MCF 10A (cell line): ENCODE data around the gene DCST2. TPM values are rescaled to one million over a fixed set of nuclear protein-coding genes. Genes with fewer than 3 reads are reported as not detected.
A peak's percentile ranks its signal among the peaks of the same experiment; 100 is the strongest.

Source experiments
- BruUV-seq: library from RNA; stranded (reverse); fragments of 400-500 nt; replicated peaks from 2 replicates; lab custom pipeline; 2021; lab: Mats Ljungman, UMichigan
- CTCF ChIA-PET: fragments of 300-600 bp; sonication (Branson Sonifier 250); formaldehyde crosslinking; extraction: SDS; loops from one replicate; lab custom pipeline; 2021; ENCODE audit warnings: antibody characterized with exemption, inconsistent platforms; lab: Yijun Ruan, JAX
- POLR2A ChIA-PET: fragments of 300-600, 350-650 bp; sonication (Branson Sonifier 250); formaldehyde crosslinking; extraction: SDS; loops from one replicate; lab custom pipeline; 2020; ENCODE audit warnings: antibody characterized with exemption, inconsistent platforms; lab: Yijun Ruan, JAX
- DNase-seq: peaks from one replicate; pipeline ENCODE4 v3.0.0-alpha.2; 2018; ENCODE audit not compliant: unreplicated experiment
- H3K27ac Mint-ChIP-seq: one replicate; pipeline ENCODE4 v1.8.0; 2022; ENCODE audit warnings: mild to moderate bottlenecking, low read depth, mixed read lengths; ENCODE audit not compliant: unreplicated experiment
- H3K27me3 Mint-ChIP-seq: one replicate; pipeline ENCODE4 v1.8.0; 2022; ENCODE audit warnings: mixed read lengths; ENCODE audit not compliant: insufficient read depth, unreplicated experiment
- H3K36me3 Mint-ChIP-seq: one replicate; pipeline ENCODE4 v1.8.0; 2022; ENCODE audit warnings: mild to moderate bottlenecking, moderate library complexity, mixed read lengths; ENCODE audit not compliant: insufficient read depth, unreplicated experiment
- H3K4me1 Mint-ChIP-seq: one replicate; pipeline ENCODE4 v1.8.0; 2022; ENCODE audit warnings: mixed read lengths; ENCODE audit not compliant: insufficient read depth, unreplicated experiment
- H3K4me3 Mint-ChIP-seq: one replicate; pipeline ENCODE4 v1.8.0; 2022; ENCODE audit warnings: mild to moderate bottlenecking, moderate library complexity, mixed read lengths; ENCODE audit not compliant: unreplicated experiment
- H3K9me3 Mint-ChIP-seq: one replicate; pipeline ENCODE4 v1.8.0; 2022; ENCODE audit warnings: mixed read lengths; ENCODE audit not compliant: unreplicated experiment
- CTCF ChIP-seq: fragments of 200-600 bp; IDR thresholded peaks from one replicate; pipeline ENCODE4 v1.8.0; 2022; ENCODE audit warnings: antibody characterized with exemption, mild to moderate bottlenecking; ENCODE audit not compliant: unreplicated experiment
- intact Hi-C: fragments of 100-400 bp; cut with micrococcal nuclease; formaldehyde crosslinking; loops from 2 replicates; pipeline ENCODE4 v1.14.1; 2022
- total RNA-seq: library from RNA; stranded (reverse); gene quantifications from 2 replicates; pipeline ENCODE4 v1.2.3, GENCODE V29; 2022

The DCST2 gene
- total RNA-seq, 1 experiment from 2014 or later = 0.91 TPM

- Mint-ChIP-seq H3K9me3 (no peaks in the 10 kb centered on the region), H3K27ac (peak overlapping the region; percentile 3), H3K27me3 (no peaks in the 10 kb centered on the region), H3K36me3 (peaks cover 58% of the 10 kb centered on the region), H3K4me1 (peaks cover 31% of the 10 kb centered on the region), H3K4me3 (peak overlapping the region; percentile 81)
- BruUV-seq = no TSS peak
- peak; percentile 35 for TF ChIP-seq CTCF
- ChIA-PET CTCF (interaction anchor here (4.5 to 13.1 kb wide), 4 partner anchors 10 to 22 kb away, joined by 27 to 231 read pairs (median 38); partner anchors contain the start of gene ADAM15), POLR2A (interaction anchor here (0.6 to 7.5 kb wide), 12 partner anchors 10 to 126 kb away, joined by 3 to 76 read pairs (median 7); partner anchors contain the start of genes ADAM15, CKS1B, EFNA3 and PMVK)
- intact Hi-C loops = loop anchor here (1.0 kb wide), 1 partner anchor 21 kb away; no protein-coding TSS in a partner anchor
- DNase-seq = no peak
These were observed 29.3 kb upstream of the DCST2 start for GRCh38 chr1:155062702-155063411.

- H3K9me3 Mint-ChIP-seq = no peaks in the 10 kb centered on the region
- H3K27me3 Mint-ChIP-seq = no peaks in the 10 kb centered on the region
- peaks cover 31% of the 10 kb centered on the region for H3K4me1 Mint-ChIP-seq
- intact Hi-C loops = no loop called here
- BruUV-seq = no TSS peak
- H3K4me3 Mint-ChIP-seq = no peak overlapping the region
- ChIA-PET POLR2A (interaction anchor here (0.6 to 7.5 kb wide), 14 partner anchors 9 to 160 kb away, joined by 3 to 76 read pairs (median 6); partner anchors contain the start of genes ADAM15, CKS1B, FLAD1 and PBXIP1), CTCF (interaction anchor here (0.5 to 13.1 kb wide), 33 partner anchors 10 to 393 kb away, joined by 3 to 231 read pairs (median 5); partner anchors contain the start of genes ADAM15, EFNA3, FLAD1 and PBXIP1)
- peaks cover 58% of the 10 kb centered on the region for H3K36me3 Mint-ChIP-seq
- no peak overlapping the region for H3K27ac Mint-ChIP-seq
- DNase-seq = no peak
- no peak for TF ChIP-seq CTCF
These were observed 28.6 kb upstream of the DCST2 start for GRCh38 chr1:155062151-155062686.

GRCh38 chr1:155061381-155062150 lies 28.0 kb upstream of the DCST2 start:
- peaks cover 58% of the 10 kb centered on the region for H3K36me3 Mint-ChIP-seq
- no peaks in the 10 kb centered on the region for H3K27me3 Mint-ChIP-seq
- H3K4me3 Mint-ChIP-seq = no peak overlapping the region
- H3K27ac Mint-ChIP-seq = no peak overlapping the region
- no peaks in the 10 kb centered on the region for H3K9me3 Mint-ChIP-seq
- BruUV-seq = no TSS peak
- POLR2A ChIA-PET = interaction anchor here (0.6 to 7.5 kb wide), 13 partner anchors 8 to 159 kb away, joined by 3 to 76 read pairs (median 4); partner anchors contain the start of genes ADAM15, CKS1B, FLAD1 and PBXIP1
- H3K4me1 Mint-ChIP-seq = peaks cover 31% of the 10 kb centered on the region
- intact Hi-C loops = loop anchor here (1.0 kb wide), 2 partner anchors 9 to 16 kb away; no protein-coding TSS in a partner anchor
- peak; percentile 93 for DNase-seq
- CTCF ChIA-PET = interaction anchor here (0.5 to 13.1 kb wide), 41 partner anchors 9 to 502 kb away, joined by 3 to 231 read pairs (median 4); partner anchors contain the start of genes ADAM15, EFNA3, FLAD1 and PBXIP1
- TF ChIP-seq CTCF = peak; percentile 100
